Measurements from ENCODE around the gene CD300LF. TPM values are rescaled to one million over a fixed set of nuclear protein-coding genes. Genes with fewer than 3 reads are reported as not detected.

CD300LF gene
- total RNA-seq, 1 donor from 2014 or later = not detected

DNA sequence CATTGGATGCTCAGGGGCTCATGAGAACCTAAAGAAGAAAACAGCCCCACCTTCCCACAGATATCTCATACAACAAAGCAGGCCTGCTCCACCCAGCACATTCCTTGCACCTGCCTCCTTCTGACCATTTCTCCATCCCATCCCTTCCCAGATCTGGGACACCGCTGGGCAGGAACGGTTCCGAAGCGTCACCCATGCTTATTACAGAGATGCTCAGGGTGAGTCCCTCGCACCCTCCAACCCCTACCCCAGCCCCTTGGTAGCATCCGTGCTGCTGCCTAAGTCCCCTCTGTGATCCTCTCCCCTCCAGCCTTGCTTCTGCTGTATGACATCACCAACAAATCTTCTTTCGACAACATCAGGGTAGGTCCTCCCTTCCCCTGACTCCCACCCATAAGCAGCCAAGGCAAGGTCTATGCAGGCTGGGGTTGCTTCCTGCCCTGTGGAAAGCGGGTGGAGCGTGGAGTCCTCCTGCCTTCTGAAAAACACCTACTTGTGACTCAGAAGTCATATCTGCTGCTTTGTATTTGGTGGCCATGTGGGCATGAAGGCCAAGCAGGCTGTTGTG is 30.3 kb upstream of the CD300LF start:
- H3K36me3 Mint-ChIP-seq (ENCODE audit: unreplicated experiment) = no peaks in the 10 kb centered on the region
- no peaks in the 10 kb centered on the region for H3K9me3 Mint-ChIP-seq (ENCODE audit: unreplicated experiment)
- peaks cover 47% of the 10 kb centered on the region for H3K4me1 Mint-ChIP-seq (ENCODE audit: unreplicated experiment)
- TF ChIP-seq, protein P1, sequence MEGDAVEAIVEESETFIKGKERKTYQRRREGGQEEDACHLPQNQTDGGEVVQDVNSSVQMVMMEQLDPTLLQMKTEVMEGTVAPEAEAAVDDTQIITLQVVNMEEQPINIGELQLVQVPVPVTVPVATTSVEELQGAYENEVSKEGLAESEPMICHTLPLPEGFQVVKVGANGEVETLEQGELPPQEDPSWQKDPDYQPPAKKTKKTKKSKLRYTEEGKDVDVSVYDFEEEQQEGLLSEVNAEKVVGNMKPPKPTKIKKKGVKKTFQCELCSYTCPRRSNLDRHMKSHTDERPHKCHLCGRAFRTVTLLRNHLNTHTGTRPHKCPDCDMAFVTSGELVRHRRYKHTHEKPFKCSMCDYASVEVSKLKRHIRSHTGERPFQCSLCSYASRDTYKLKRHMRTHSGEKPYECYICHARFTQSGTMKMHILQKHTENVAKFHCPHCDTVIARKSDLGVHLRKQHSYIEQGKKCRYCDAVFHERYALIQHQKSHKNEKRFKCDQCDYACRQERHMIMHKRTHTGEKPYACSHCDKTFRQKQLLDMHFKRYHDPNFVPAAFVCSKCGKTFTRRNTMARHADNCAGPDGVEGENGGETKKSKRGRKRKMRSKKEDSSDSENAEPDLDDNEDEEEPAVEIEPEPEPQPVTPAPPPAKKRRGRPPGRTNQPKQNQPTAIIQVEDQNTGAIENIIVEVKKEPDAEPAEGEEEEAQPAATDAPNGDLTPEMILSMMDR (IDR thresholded peaks at IDR 0.05) = no peak
- H3K27me3 Mint-ChIP-seq (ENCODE audit: unreplicated experiment) = peaks cover 7% of the 10 kb centered on the region
- no peak overlapping the region for H3K4me3 Mint-ChIP-seq (ENCODE audit: unreplicated experiment)
- DNase-seq (ENCODE audit: extremely low spot score, unreplicated experiment) = no peak
- H3K27ac Mint-ChIP-seq (ENCODE audit: unreplicated experiment) = no peak overlapping the region

DNA sequence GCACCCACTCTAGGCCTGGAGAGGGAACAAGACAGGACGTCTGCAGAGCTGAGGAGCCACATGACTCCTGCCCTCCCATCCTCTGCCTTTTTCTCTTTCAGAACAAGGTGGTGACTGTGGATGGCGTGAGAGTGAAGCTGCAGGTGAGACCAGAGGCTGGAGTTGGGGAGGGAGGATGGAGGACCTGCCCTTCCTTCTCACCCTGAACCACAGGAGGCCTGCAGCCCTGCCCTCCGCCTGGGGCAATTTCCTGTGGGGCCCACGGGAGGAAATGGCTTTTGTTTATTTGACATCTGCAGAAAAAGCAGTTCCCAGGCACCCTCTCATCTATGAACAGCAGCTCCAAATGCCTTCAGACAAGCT is 29.4 kb upstream of the CD300LF start:
- TF ChIP-seq, protein P1 (IDR thresholded peaks at IDR 0.05) = no peak
- Mint-ChIP-seq H3K9me3 (ENCODE audit: unreplicated experiment) (no peaks in the 10 kb centered on the region), H3K4me3 (ENCODE audit: unreplicated experiment) (no peak overlapping the region), H3K27me3 (ENCODE audit: unreplicated experiment) (peaks cover 15% of the 10 kb centered on the region), H3K4me1 (ENCODE audit: unreplicated experiment) (peaks cover 49% of the 10 kb centered on the region), H3K27ac (ENCODE audit: unreplicated experiment) (peak overlapping the region; percentile 16), H3K36me3 (ENCODE audit: unreplicated experiment) (no peaks in the 10 kb centered on the region)
- DNase-seq (ENCODE audit: extremely low spot score, unreplicated experiment) = no peak

DNA sequence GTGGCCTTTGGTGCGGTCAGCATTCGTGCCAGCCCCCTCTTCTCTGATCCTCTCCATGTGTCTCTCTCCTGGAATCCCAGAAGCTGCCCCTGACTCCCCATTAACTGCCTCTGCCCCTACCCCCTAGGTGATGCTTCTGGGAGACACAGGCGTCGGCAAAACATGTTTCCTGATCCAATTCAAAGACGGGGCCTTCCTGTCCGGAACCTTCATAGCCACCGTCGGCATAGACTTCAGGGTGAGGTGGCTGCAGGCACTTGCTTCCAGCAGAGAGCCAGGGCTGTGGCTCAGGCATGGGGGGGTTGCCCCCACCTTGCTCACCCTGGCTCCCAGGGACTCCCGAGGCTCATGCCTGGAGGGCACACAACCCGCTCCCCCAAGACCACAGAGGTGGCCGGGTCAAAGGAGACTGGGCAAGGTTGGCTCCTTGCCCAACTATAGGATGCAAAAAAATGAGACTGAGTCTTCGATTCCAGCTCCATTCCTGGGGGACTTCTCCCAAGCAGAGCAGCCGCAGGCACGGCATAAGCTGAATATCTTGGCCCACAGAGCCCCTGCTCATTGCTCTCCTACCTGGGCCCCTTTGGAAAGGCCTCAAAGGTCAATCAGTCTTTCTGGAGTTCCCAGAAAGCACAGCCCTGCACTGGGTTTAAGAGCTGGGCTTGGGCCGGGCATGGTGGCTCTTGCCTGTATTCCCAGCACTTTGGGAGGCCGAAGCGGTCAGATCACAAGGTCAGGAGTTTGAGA is 28.1 kb upstream of the CD300LF start:
- DNase-seq (ENCODE audit: extremely low spot score, unreplicated experiment) = no peak
- no peak overlapping the region for H3K4me3 Mint-ChIP-seq (ENCODE audit: unreplicated experiment)
- no peaks in the 10 kb centered on the region for H3K36me3 Mint-ChIP-seq (ENCODE audit: unreplicated experiment)
- TF ChIP-seq, protein P1 (IDR thresholded peaks at IDR 0.05) = no peak
- H3K9me3 Mint-ChIP-seq (ENCODE audit: unreplicated experiment) = no peaks in the 10 kb centered on the region
- H3K4me1 Mint-ChIP-seq (ENCODE audit: unreplicated experiment) = peaks cover 45% of the 10 kb centered on the region
- H3K27ac Mint-ChIP-seq (ENCODE audit: unreplicated experiment) = no peak overlapping the region
- H3K27me3 Mint-ChIP-seq (ENCODE audit: unreplicated experiment) = peaks cover 23% of the 10 kb centered on the region

DNA sequence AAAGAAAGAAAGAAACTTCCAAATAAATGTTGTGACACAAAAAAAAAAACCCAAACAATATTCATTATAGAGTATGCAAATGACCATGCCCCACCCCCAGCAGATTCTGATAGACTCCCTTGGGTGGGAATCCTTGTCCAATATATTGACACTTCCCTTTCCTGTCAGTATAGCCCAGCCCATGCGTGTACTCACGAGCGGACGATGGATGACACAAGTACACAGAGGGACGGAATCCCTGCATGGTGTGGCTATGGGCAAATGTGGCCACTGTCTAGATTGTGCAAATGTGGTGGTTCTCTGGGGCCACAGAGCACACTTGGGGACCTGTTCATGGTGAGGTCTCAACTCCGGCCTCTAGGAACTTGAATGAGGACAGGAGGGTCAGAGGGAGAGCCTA is 27.4 kb upstream of the CD300LF start:
- peaks cover 27% of the 10 kb centered on the region for H3K27me3 Mint-ChIP-seq (ENCODE audit: unreplicated experiment)
- H3K4me3 Mint-ChIP-seq (ENCODE audit: unreplicated experiment) = no peak overlapping the region

More for the DNA sequence above, 27.4 kb upstream of the CD300LF start:
- TF ChIP-seq, protein P1 (IDR thresholded peaks at IDR 0.05) = no peak
- Mint-ChIP-seq H3K4me1 (ENCODE audit: unreplicated experiment) (peaks cover 45% of the 10 kb centered on the region), H3K36me3 (ENCODE audit: unreplicated experiment) (no peaks in the 10 kb centered on the region), H3K27ac (ENCODE audit: unreplicated experiment) (no peak overlapping the region), H3K9me3 (ENCODE audit: unreplicated experiment) (no peaks in the 10 kb centered on the region)
- DNase-seq (ENCODE audit: extremely low spot score, unreplicated experiment) = no peak

All from osteocyte (in vitro differentiated cells).